ENCODE data around the gene ATG9B.
"Not testable (repeated sequence)": the region's sequence is repeated elsewhere in the genome, so short reads cannot be mapped to it uniquely, and the experiment has no call there.

Gene ATG9B

DNA sequence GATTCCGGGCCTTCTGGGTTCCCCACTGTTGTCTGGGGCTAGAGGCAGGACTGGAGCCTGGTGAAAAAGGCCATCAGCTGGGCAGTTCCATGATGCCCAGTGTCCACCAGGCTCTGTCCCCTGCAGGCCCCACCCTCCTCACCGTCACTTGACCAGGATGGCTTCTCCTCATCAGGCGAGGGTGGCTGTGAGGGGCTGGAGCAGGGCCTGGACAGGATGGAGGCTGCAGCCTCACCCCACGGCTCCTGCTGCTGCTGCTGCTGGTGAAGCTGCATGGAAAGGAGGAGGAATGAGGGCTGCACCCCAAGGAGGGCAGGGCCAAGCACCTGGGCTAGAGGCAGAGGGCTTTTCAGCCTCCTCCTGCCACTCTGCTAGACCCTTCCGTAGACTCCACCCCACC, 8.3 kb downstream of the ATG9B start:
- DNase-seq, result no peak

DNA sequence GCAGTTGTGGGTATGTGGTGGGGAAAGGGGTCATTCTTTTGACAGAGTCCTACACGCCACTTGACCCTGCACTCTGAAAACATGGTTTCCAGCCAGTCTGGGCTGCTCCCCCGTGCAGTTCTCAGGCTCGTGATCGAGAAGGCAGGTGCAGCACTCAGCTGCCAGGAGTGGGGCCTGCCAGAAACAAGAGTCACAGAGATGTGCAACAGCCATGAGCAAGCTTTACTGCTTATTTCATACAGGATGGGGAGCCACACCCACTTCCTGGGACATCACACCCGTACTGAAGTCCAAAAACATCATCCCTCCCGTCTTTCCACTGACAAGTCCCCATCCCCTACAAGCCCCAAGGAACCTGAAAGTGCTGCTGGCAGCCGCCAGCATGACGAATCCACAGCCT, 9.3 kb downstream of the ATG9B start:
- DNase-seq, result no peak

DNA sequence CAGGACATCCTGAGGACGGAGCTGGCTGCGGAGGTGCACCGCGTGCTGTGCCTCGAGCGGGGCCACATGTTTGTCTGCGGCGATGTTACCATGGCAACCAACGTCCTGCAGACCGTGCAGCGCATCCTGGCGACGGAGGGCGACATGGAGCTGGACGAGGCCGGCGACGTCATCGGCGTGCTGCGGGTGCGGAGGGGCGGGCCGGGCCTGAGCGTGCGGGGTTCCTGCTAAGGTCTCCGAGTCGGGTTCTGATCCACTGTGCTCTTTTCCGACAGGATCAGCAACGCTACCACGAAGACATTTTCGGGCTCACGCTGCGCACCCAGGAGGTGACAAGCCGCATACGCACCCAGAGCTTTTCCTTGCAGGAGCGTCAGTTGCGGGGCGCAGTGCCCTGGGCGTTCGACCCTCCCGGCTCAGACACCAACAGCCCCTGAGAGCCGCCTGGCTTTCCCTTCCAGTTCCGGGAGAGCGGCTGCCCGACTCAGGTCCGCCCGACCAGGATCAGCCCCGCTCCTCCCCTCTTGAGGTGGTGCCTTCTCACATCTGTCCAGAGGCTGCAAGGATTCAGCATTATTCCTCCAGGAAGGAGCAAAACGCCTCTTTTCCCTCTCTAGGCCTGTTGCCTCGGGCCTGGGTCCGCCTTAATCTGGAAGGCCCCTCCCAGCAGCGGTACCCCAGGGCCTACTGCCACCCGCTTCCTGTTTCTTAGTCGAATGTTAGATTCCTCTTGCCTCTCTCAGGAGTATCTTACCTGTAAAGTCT, 10.4 kb downstream of the ATG9B start:
- DNase-seq, result no peak

DNA sequence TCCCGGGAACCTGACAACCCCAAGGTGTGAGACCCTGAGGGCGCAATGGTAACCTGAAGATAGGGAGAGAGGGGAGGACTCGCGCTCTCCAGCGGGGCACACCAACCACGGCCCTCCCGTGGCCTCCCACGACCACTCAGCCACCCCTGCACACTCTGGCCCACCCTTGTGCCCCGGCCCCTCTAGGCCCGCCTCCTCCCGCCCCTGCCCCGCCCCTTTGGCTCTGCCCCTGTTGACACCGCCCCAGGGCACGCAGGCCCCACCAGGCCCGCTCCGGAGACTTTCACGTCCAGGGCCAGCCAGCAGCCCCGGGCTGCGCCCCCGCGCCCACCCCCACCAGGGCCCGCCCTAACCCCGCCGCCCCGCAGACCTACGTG, 10.9 kb downstream of the ATG9B start:
- no peak for DNase-seq

DNA sequence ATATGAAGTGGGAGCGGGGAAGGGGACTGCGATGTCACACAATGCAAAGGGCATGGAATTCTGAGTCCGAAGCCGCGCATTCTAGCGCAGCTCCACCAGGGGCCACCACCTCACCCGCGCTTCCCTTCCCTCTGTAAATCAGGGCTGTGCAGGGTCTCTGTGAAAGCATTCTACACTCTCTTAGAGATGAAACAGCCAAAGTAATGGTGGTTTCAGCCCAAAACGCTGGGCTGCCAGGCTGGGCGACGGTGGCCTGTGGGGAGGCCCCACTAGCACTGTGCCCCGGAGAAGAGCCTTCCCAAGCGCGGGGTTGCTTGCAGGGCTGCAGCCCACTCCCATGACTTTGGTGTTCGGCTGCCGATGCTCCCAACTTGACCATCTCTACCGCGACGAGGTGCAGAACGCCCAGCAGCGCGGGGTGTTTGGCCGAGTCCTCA, 11.4 kb downstream of the ATG9B start:
- DNase-seq, result peak; percentile 8

DNA sequence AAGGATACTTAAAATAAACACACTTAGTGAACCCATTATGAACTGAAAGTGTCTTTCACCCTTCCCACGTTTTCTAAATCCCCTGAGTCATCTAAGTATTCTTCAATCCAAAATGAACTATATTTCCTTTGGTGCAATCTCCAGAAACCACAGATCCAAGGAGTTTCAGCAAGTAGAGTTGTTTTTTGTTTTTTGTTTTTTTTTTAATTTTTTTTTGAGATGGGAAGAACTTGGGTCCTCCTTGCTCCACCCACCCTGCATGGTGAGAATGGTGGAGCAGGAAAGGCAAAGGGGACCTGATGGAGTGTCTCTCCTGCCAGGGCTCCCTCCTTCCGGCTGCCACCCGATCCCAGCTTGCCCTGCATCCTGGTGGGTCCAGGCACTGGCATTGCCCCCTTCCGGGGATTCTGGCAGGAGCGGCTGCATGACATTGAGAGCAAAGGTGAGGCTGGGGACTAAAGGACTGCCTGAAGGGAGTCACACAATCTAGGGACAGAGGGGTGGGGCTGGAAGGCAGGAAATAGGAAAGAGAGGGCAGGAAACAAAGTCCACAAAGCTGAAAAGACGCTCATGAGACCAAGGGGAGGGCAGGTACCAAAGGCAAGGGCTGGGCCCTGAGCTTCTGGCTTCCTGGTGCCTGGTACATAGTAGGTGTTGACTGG, 12.1 kb downstream of the ATG9B start:
- no peak for DNase-seq

DNA sequence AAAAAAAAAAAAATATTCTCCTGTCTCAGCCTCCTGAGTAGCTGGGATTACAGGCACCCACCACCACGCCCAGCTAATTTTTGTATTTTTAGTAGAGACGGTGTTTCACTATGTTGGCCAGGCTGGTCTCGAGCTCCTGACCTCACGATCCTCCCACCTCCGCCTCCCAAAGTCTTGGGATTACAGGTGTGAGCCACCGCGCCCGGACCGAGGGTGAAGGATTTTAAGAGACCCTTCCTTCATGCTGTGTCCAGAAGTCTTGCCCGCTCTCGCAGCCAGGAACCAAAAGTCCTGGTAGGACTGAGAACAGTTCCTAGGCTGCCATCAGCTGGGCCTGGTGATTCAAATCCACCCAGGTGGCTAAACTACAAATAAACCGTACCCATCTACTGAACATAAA, 12.7 kb downstream of the ATG9B start:
- DNase-seq, result not testable (repeated sequence)

DNA sequence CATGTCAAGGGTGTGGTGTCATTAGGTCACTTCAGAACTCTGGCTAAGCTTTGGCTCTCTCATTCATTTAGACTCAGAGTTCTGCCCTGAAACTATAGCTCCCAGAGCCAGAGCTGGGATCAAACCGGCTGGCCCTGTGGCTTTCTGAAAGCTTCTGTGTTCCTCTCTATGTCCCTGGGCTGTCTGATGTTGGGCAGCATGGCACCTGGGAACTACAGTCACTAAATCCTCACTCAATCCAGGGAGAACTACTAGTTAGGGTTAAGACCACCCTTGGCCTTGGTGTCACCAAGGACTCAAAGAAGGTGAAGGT, 13.2 kb downstream of the ATG9B start:
- no peak for DNase-seq

DNA sequence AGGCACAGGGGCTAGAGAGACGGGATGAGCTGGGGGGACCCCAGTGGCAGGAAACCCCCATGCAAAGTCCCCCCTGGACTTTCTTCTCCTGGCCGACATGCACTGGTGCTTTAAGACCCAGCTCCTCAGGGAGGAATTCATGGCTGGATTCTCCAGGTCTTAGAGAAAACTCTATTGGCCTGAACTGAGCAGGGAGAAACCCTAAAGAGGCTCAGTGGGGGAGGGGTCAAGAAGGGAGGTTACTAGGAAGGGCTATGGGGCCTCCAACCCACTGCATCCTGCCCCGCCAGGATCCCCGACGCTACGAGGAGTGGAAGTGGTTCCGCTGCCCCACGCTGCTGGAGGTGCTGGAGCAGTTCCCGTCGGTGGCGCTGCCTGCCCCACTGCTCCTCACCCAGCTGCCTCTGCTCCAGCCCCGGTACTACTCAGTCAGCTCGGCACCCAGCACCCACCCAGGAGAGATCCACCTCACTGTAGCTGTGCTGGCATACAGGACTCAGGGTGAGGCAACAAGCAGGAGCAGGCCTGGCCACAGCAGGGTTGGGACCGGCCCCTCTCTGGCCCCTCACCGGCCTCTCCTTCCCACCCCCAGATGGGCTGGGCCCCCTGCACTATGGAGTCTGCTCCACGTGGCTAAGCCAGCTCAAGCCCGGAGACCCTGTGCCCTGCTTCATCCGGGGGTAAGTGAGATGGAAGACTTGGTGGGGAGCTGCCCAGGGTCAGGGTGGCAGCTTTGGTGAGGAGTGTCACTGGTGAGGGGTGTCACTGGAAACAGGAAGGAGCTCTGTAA, 13.8 kb downstream of the ATG9B start:
- no peak for DNase-seq

DNA sequence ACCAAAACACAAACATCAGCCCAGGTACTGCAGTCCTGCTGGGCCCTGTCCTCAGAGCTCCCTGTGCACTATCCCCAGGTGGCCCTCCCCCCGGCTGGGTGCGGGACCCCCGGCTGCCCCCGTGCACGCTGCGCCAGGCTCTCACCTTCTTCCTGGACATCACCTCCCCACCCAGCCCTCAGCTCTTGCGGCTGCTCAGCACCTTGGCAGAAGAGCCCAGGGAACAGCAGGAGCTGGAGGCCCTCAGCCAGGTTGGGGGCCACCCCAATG, 14.3 kb downstream of the ATG9B start:
- no peak for DNase-seq

DNA sequence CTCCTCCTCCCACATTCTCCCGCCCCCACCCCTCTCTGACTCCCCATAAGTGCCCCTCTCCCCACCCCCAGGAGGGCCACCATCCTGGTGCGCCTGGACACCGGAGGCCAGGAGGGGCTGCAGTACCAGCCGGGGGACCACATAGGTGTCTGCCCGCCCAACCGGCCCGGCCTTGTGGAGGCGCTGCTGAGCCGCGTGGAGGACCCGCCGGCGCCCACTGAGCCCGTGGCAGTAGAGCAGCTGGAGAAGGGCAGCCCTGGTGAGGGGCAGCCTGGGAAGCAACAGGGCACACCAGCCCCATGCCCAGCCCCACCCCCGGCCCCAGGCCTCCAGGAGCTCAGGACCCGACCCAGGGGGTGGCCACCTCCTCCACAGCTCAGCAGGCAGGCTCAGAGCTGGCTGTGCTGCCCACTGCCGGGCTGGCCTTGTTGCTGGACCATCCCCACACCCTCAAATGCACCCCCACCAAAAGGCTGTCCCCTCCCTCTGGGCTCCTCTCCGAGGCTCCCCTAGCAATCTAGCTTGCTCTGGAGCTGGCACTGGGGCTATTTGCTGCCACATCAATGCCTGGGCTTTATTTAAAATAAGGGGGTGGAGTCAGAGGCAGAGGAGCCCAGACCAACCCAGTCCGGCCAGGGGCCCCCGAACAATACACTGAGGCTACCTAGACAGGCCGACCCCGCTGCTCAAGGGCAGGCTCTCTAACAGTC, 14.8 kb downstream of the ATG9B start:
- DNase-seq, result no peak

DNA sequence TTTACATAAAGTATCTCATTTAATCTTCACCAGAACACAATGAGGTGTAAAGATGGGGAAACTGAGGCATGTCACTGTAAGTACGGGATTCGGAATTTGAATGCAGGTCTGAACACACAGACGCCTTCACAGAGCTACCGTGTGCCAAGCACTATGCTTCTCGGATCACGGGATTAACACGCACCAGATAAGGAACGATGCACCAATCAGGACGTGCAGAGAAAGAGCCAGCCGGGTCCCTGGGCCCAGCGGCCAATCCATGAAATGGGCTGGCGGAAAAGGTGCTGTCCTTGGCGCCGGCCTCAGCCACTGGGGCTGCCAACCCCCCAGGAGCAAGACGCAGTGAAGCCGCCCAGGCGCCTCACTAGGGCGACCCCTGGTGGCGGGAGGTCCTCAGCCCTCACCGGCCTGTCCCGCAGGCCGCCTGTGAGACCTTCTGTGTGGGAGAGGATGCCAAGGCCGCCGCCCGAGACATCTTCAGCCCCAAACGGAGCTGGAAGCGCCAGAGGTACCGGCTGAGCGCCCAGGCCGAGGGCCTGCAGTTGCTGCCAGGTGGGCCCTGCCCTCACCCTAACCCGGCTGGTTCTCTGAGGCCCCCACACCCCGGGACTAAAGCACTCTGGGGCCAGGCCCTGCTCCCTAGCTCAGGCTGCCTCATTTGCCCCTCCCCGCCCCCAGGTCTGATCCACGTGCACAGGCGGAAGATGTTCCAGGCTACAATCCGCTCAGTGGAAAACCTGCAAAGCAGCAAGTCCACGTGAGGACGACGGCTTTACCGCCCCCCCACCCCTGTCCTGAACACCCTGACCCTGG, 15.6 kb downstream of the ATG9B start:
- peak; percentile 29 for DNase-seq

DNA sequence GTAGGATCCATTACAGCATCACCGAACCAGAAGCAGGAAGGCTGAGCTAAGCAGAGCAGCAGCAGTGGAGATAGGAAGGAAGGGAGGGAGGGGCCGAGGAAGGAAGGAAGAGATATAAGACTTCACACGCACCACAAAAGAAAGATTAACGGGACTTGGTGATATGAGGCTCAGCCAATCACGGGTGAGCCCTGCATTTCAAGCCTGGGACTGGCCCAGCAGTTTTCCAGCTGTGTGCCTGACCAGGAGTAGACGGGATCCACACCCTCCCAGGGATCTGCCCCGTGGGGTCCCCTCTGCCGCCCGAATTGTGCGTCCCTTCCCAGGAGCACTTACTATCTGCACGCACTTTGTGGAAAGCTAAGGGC, 16.2 kb downstream of the ATG9B start:
- no peak for DNase-seq

DNA sequence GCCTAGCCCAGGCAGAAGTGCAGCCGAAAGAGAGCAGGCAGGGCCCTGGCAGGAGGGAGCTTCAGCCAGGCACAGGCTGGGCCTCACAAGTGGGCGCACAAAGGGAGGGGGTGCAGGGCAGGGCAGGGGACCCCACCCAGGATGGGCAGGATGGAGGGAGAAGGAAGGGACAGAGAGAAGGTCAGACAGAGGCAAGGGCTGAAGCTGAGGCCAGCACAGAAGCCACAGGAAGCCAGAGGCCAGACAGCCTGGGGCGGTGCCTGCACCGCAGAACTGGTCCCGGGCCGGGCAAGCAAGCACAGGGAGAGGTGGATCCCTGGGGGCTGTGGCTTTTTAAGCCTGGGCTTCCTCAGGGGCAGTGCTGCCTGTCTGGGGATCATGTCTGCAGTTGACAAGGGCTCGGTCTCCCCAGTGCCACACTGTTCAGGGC, 16.8 kb downstream of the ATG9B start:
- no peak for DNase-seq

DNA sequence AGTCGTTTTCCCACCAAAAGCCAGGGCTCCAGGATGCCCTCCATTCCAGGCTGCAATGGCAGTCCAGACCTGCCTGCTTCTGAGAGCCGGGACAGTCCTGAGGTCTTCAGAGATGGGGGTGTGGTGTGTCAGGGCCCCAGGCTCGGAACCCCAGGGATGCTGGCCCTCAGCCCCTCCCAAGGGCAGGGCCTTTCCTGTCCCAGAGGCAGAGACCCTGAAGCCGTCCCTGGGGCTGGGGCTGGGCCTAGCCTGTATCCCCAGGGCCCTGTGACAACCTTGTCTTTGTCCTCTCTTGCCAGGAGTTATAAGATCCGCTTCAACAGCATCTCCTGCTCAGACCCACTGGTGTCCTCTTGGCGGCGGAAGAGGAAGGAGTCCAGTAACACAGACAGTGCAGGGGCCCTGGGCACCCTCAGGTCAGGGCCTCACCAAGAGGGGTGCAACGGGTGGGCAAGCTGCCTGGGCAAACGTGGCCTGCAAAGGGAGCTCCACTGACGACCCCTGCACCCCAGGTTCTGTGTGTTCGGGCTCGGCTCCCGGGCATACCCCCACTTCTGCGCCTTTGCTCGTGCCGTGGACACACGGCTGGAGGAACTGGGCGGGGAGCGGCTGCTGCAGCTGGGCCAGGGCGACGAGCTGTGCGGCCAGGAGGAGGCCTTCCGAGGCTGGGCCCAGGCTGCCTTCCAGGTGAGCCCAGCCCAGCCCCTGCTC, 17.5 kb downstream of the ATG9B start:
- DNase-seq, result no peak

DNA sequence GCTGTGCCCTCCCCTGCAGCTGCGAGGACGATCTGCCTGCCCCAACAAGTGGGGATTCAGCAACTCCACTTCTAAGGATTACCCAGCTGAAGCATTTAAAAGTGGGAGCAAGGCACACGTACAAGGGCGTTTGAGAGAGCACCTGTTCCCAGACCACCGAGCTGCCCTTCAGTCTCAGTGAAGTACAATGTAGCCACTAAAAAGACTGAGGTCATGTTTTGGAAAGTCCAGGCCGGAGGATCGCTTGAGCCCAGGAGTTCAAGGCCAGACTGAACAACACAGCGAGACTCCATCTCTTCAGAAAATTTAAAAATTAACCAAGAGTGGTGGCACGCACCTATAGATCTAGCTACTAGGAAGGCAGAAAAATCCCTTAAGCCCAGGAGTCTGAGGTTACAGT, 18.7 kb downstream of the ATG9B start:
- no peak for DNase-seq

DNA sequence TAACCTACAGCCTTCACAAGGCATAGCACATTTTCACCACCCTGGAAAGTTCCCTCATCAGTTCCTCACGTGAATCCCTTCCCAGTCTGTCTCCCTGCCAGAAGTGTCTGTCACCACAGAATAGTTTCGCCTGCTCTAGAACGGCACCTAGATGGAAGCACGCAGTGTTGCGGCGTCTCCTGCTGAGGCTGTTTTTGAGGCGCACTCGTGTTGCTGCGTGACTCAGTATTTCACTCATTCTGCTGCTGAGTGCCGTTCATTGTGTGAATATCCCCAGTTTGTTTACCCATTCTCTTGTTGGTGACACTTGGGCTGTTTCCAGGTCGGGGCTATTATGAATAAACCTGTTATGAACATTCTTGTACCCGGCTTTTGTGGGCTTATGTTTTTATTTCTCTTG, 20.7 kb downstream of the ATG9B start:
- DNase-seq, result no peak

DNA sequence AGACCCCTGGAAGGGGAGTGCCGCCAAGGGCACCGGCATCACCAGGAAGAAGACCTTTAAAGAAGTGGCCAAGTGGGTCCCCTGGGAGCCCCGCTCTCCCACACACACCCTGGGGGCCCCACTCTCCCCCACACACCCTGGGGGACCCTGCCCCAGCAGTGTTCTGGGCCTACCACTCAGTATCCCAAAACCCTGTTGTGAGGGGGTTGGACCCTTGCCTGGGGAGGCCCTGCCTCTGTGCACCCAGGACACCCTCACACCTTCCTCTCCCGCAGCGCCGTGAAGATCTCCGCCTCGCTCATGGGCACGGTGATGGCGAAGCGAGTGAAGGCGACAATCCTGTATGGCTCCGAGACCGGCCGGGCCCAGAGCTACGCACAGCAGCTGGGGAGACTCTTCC, 22.7 kb downstream of the ATG9B start:
- DNase-seq, result no peak

DNA sequence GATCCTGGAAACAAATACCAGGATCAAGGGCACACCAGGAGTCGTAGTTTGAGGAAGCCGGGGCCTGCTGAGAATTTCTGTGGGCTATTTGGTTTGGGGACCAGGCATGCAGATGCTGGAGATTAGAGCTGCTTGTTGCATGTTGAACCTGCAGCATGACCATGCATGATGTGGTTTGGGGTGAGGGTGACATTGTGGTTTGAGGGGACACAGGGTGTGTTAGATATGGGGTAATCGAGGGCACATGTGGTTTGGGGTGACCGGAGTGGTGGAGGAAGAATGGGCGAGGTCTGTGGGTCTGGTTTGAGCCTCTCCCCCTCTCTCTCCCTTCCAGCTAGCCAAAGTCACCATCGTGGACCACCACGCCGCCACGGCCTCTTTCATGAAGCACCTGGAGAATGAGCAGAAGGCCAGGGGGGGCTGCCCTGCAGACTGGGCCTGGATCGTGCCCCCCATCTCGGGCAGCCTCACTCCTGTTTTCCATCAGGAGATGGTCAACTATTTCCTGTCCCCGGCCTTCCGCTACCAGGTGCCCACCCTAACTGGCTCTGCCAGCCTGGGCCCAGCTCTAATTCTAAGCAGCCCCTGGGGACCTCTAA, 23.3 kb downstream of the ATG9B start:
- DNase-seq, result no peak

DNA sequence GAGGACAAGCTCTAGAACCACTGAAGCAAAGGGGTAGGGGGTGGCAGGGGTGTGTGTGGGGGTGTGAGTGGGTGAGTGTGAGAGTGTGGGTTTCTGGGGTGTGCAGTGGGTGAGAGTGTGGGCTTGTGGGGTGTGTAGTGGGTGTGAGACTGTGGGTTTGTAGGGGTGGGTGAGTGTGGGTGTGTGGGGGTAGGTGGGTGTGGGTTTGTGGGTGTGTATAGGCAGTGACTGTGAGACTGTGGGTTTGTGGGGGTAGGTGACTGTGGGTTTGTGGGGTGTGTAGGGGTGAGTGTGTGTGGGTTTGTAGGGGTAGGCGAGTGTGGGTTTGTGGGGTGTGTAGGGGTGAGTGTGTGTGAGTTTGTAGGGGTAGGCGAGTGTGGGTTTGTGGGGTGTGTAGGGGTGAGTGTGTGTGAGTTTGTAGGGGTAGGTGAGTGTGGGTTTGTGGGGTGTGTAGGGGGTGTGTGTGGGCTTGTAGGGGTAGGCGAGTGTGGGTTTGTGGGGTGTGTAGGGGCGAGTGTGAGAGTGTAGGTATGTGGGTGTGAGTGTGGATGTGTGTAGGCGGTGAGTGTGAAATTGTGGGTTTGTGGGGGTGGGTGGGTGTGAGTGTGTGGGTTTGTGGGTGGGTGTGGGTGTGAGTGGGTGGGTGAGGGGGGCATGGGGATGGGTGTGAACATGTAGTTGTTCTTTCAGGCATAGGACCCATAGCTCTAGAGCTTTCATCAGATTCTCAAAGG, 24.6 kb downstream of the ATG9B start:
- DNase-seq, result no peak

DNA sequence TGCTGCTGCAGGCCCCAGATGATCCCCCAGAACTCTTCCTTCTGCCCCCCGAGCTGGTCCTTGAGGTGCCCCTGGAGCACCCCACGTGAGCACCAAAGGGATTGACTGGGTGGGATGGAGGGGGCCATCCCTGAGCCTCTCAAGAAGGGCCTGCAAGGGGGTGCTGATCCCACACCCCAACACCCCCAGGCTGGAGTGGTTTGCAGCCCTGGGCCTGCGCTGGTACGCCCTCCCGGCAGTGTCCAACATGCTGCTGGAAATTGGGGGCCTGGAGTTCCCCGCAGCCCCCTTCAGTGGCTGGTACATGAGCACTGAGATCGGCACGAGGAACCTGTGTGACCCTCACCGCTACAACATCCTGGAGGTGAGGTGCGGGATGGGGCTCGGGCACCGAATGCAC, 25.3 kb downstream of the ATG9B start:
- DNase-seq, result no peak

Measured in kidney glomerular epithelial cell (primary cell).